Gastrocnemius medialis (tissue), 4 donors: ENCODE data around the gene ZNF839. TPM values are rescaled to one million over a fixed set of nuclear protein-coding genes. Genes with fewer than 3 reads are reported as not detected.
"Not testable (repeated sequence)": the region's sequence is repeated elsewhere in the genome, so short reads cannot be mapped to it uniquely, and the experiment has no call there.

ENCODE experiments used
- ATAC-seq, 2 donors: fragments of 150-250 bp; one replicate each; pipeline ENCODE4 v1.9.1; 2016
- DNase-seq, 2 donors: peaks; one replicate each; pipeline ENCODE4 v3.0.0-alpha.2; 2019
- H3K27ac ChIP-seq, 4 donors: fragments of 200-600 bp; sonication (generic); 1 replicate in 1 of 4; 2 replicates in 3 of 4; pipeline ENCODE4 v1.5.1; 2016 to 2018; ENCODE audit warnings: mild to moderate bottlenecking in 2 of 4, moderate library complexity in 1 of 4
- H3K27me3 ChIP-seq, 3 donors: fragments of 200-600 bp; sonication (generic) in 2 of 3; 1 replicate in 1 of 3; 2 replicates in 2 of 3; pipeline versions ENCODE4 v1.5.1 to v1.6.0; 2016 to 2019; ENCODE audit warnings: mild to moderate bottlenecking in 1 of 3, moderate library complexity in 1 of 3
- H3K36me3 ChIP-seq, 2 donors: fragments of 200-600 bp; sonication (generic) in 1 of 2; one replicate each; pipeline ENCODE4 v1.5.1; 2017 to 2018
- H3K4me1 ChIP-seq, 2 donors: fragments of 200-600 bp; sonication (generic) in 1 of 2; one replicate each; pipeline ENCODE4 v1.5.1; 2016 to 2017; ENCODE audit warnings: mild to moderate bottlenecking in 2 of 2
- H3K4me3 ChIP-seq, 4 donors: fragments of 200-600 bp; sonication (generic) in 3 of 4; 1 replicate in 1 of 4; 2 replicates in 3 of 4; pipeline ENCODE4 v1.5.1; 2016 to 2019; ENCODE audit warnings: mild to moderate bottlenecking in 2 of 4
- H3K9me3 ChIP-seq, 3 donors: fragments of 200-600 bp; sonication (generic) in 2 of 3; 1 replicate in 1 of 3; 2 replicates in 2 of 3; pipeline ENCODE4 v1.5.1; 2016 to 2019
- CTCF ChIP-seq, 5 experiments: fragments of 450-650 bp in 3 of 5; fragments of 200-600 bp in 2 of 5; sonication (generic) in 2 of 5; IDR thresholded peaks in 4 of 5; conservative IDR thresholded peaks in 1 of 5; 1 replicate in 4 of 5; 2 replicates in 1 of 5; pipeline ENCODE4 v1.5.1; 2016 to 2019; ENCODE audit warnings: antibody characterized with exemption in 5 of 5, mild to moderate bottlenecking in 3 of 5, moderate library complexity in 3 of 5
- POLR2A ChIP-seq, 2 donors: fragments of 450-650 bp; IDR thresholded peaks; one replicate each; pipeline ENCODE4 v1.6.1; 2017; ENCODE audit warnings: antibody characterized with exemption in 2 of 2, mild to moderate bottlenecking in 2 of 2, moderate library complexity in 2 of 2
- in situ Hi-C, 4 donors: fragments of 200-750 bp; cut with MboI; loops; one replicate each; pipeline versions ENCODE4 v1.15.0 to v1.8.0; 2017; ENCODE audit warnings: low sequenced_read_pairs in 4 of 4
- intact Hi-C: fragments of 100-400 bp; cut with DNase I; formaldehyde crosslinking; loops from one replicate; pipeline ENCODE4 v1.15.1; 2023; ENCODE audit warnings: low total_unique reads
- total RNA-seq, 4 donors: library from RNA; depleted of rRNA; stranded (reverse); fragments of >200 nt; gene quantifications; one replicate each; pipeline versions ENCODE4 v1.1.0 to v1.2.3, GENCODE V29; 2016

Gene ZNF839
- total RNA-seq, 4 donors from 2014 or later = 10.6 to 16.8 (median 14.0) TPM

DNA sequence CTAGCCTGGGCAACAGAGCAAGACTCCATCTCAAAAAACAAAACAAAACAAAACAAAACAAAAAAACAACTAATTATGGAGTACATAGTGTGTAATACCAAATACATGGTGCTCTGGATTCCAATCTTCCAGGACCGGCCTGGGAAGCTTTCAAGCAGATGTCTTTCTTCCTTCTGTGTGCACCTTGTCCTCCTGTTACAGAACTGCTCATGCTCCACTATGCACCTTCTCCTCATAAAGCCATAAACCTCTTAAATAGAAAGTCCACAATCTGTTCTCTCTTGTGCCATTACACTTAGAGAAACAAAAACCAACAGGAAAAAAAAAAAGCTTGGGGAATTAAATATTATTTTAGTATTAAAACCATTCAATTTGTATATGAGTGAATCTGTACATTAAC, 27.1 kb upstream of the ZNF839 start:
- ATAC-seq = no peak
- intact Hi-C loops = no loop called here
- Histone ChIP-seq H3K9me3 (no peaks in the 10 kb centered on the region), H3K36me3 (no peaks in the 10 kb centered on the region), H3K27ac (no peak overlapping the region), H3K4me3 (no peak overlapping the region), H3K4me1 (no peaks in the 10 kb centered on the region), H3K27me3 (no peaks in the 10 kb centered on the region)
- in situ Hi-C loops = no loop called here
- no peak for TF ChIP-seq POLR2A (IDR thresholded peaks at IDR 0.05)
- TF ChIP-seq CTCF (IDR thresholded peaks at IDR 0.05 in 4 of 5, conservative IDR thresholded peaks at IDR 0.05 in 1 of 5) = no peak
- DNase-seq = no peak

- in situ Hi-C loops = no loop called here
- TF ChIP-seq CTCF (IDR thresholded peaks at IDR 0.05 in 4 of 5, conservative IDR thresholded peaks at IDR 0.05 in 1 of 5) (no peak), POLR2A (IDR thresholded peaks at IDR 0.05) (no peak)
- no peaks in the 10 kb centered on the region for H3K36me3 ChIP-seq
- H3K9me3 ChIP-seq = no peaks in the 10 kb centered on the region
- no peaks in the 10 kb centered on the region for H3K27me3 ChIP-seq
- no peak overlapping the region for H3K4me3 ChIP-seq
- intact Hi-C loops = no loop called here
- H3K27ac ChIP-seq = no peak overlapping the region
- no peak for ATAC-seq
- H3K4me1 ChIP-seq = no peaks in the 10 kb centered on the region
- no peak for DNase-seq
Observed at GRCh38 chr14:102293781-102294180, 25.8 kb upstream of the ZNF839 start.

DNA sequence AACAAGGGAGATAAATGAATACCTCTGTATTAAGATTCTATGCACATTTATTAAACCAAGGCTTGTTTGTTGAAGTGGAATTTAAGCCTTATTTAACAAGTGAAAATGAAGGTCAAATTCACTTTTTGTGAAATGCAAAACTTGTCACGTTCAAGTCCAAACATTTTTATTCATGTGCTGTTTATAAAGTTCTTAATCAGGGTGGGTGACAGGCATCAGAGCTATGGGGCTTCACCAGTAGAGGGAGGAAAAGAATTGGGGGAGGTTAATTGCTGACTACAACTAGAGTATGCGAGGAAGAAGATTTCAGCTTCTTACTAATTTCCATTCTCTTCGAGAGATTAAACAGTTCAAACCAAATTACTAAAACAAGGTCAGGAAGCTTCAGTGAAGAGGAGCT, 24.3 kb upstream of the ZNF839 start:
- Histone ChIP-seq H3K4me1 (no peaks in the 10 kb centered on the region), H3K27me3 (no peaks in the 10 kb centered on the region), H3K9me3 (no peaks in the 10 kb centered on the region), H3K36me3 (no peaks in the 10 kb centered on the region), H3K4me3 (no peak overlapping the region), H3K27ac (no peak overlapping the region)
- no peak for DNase-seq
- intact Hi-C loops = no loop called here
- TF ChIP-seq POLR2A (IDR thresholded peaks at IDR 0.05) (no peak), CTCF (IDR thresholded peaks at IDR 0.05 in 4 of 5, conservative IDR thresholded peaks at IDR 0.05 in 1 of 5) (no peak)
- in situ Hi-C loops = no loop called here
- ATAC-seq = no peak

DNA sequence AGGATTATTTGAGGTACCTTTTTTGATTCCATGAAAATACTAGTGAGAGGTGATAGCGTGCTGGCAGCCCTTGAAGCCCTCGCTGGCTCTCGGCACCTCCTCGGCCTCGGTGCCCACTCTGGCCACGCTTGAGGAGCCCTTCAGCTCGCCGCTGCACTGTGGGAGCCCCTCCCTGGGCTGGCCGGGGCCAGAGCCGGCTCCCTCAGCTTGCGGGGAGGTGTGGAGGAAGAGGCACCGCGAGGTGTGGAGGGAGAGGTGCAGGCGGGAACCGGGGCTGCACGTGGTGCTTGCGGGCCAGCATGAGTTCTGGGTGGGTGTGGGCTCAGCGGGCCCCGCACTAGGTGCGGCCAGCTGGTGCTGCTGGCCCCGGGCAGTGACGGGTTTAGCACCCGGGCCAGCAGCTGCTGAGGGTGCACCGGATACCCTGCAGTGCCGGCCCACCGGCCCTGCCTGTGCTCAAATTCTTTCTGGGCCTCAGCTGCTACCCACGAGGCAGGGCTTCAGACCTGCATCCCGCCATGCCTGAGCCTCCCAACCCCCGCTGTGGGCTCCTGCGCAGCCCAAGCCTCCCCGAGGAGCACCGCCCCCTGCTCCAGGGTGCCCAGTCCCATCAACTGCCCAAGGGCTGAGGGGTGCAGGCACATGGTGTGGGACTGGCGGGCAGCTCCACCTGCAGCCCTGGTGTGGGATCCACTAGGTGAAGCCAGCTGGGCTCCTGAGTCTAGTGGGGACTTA, 21.9 kb upstream of the ZNF839 start:
- H3K36me3 ChIP-seq = no peaks in the 10 kb centered on the region
- no peak for DNase-seq
- H3K27ac ChIP-seq = no peak overlapping the region
- H3K4me1 ChIP-seq = no peaks in the 10 kb centered on the region
- in situ Hi-C loops (no loop called here), intact Hi-C loops (no loop called here)
- no peaks in the 10 kb centered on the region for H3K27me3 ChIP-seq
- H3K9me3 ChIP-seq = no peaks in the 10 kb centered on the region
- no peak for ATAC-seq
- H3K4me3 ChIP-seq = no peak overlapping the region
- no peak for TF ChIP-seq POLR2A (IDR thresholded peaks at IDR 0.05)
- TF ChIP-seq CTCF (IDR thresholded peaks at IDR 0.05 in 4 of 5, conservative IDR thresholded peaks at IDR 0.05 in 1 of 5) = no peak

DNA sequence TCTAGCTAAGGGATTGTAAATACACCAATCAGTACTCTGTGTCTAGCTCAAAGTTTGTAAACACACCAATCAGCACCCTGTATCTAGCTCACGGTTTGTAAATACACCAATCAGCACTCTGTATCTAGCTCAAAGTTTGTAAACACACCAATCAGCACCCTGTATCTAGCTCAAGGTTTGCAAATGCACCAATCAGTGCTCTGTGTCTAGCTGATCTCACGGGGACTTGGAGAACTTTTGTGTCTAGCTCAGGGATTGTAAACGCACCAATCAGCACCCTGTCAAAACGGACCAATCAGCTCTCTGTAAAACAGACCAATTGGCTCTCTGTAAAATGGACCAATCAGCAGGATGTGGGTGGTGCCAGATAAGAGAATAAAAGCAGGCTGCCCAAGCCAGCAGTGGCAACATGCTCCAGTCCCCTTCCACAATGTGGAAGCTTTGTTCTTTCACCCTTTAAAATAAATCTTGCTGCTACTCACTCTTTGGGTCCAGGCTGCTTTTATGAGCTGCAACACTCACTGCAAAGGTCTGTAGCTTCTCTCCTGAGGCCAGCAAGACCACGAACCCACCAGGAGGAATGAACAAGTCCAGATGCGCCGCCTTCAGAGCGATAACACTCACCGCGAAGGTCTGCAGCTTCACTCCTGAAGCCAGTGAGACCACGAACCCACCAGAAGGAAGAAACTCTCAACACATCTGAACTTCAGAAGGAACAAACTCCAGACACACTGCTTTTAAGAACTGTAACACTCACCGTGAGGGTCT, 21.1 kb upstream of the ZNF839 start:
- intact Hi-C loops, H3K4me3 ChIP-seq, DNase-seq, H3K36me3 ChIP-seq, H3K4me1 ChIP-seq, ATAC-seq, in situ Hi-C loops, H3K27ac ChIP-seq, H3K27me3 ChIP-seq, H3K9me3 ChIP-seq: not testable (repeated sequence)
